GM19463 (cell line): ENCODE results near the gene MKI67.
"Not testable (repeated sequence)": the region's sequence is repeated elsewhere in the genome, so short reads cannot be mapped to it uniquely, and the experiment has no call there.

ENCODE experiments used
- ATAC-seq: cut with Tn5 transposase; IDR thresholded peaks from one replicate; pipeline ENCODE4 v1.9.1; 2021; ENCODE audit warnings: mild to moderate bottlenecking, moderate library complexity; ENCODE audit not compliant: unreplicated experiment

The MKI67 gene

GRCh38 chr10:128125944-128126764, at the start of gene MKI67:
TSS of gene MKI67 (minus strand) at chr10:128126423. CDS start at chr10:128125667, 756 bp downstream.
- ATAC-seq: peak; percentile 82

GRCh38 chr10:128174581-128175559, 48.6 kb upstream of the MKI67 start:
- no peak for ATAC-seq

DNA sequence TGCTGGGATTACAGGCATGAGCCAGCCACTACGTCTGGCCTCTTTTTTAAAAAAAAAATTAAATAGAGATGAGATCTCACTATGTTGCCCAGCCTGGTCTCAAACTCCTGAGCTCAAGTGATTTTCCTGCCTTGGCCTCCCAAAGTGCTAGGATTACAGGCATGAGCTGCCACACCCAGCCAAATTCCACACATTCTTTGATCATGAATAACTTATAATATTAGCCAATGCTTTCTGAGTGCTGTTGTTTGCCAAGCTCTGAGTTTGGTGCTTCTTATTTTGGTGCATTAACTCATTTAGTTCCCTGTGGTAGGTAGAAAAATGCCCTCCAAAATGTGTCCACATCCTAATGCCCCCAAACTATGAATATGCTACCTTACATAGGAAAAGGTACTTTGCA, 47.2 kb upstream of the MKI67 start:
- no peak for ATAC-seq

DNA sequence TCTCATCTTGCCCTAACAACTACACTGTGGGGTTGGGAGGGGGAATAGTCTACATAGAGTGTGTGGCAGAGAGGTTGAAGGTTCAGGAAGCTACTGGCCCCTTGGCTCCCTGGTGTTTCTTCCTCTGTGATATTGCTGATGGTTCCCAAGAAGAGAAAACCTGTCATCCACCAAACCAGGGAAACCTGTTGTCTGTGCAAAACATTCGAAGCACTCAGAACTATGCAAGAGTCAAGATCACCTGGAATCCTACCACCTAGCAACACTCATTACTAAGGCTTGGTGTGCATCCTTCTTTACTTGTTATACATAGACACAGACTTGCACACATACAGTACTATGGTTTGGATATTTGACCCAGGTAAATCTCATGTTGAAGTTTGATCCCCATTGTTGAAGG, 46.5 kb upstream of the MKI67 start:
- no peak for ATAC-seq

GRCh38 chr10:128169811-128170379, 43.7 kb upstream of the MKI67 start:
- no peak for ATAC-seq

DNA sequence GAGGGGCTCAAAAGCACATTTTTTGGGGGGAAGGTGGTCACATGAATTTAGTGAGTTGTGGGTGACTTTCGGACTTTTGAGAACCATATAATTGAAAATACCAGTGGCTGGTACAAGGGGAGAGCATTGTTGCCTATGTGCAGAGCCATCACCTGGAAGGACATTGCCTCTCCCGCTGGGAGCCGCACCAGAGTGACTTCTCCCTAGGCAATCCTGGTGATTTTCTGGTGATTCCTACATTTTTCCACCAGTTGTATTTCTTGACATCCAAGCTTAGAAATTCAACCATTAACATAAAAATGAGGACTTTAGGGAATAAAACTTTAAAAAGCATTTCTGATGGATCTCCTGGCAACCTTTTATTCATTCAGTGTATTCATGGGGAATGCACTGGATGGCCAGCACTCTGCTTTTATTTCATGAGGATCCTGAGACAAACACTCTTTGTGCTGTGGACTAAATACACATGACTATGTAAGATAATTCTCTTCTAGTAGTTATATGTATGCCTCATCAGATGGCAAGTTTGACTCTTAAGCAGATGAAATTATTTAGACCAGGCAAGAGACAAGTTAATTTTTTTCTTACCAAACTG, 41.8 kb upstream of the MKI67 start:
- ATAC-seq: no peak

DNA sequence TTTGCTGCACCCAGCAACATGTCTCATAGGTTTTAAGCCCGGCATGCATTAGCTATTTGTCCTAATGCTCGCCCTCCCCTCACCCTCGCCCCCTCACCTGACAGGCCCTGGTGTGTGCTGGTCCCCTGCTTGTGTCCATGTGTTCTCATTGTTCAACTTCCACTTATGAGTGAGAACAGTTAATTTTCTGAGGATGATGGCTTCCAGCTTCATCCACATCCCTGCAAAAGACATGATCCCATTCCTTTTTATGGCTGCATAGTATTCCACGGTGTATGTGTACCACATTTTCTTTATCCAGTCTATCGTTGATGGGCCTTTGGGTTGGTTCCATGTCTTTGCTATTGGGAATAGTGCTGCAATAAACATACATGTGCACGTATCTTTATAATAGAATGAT, 40.9 kb upstream of the MKI67 start:
- ATAC-seq: not testable (repeated sequence)

DNA sequence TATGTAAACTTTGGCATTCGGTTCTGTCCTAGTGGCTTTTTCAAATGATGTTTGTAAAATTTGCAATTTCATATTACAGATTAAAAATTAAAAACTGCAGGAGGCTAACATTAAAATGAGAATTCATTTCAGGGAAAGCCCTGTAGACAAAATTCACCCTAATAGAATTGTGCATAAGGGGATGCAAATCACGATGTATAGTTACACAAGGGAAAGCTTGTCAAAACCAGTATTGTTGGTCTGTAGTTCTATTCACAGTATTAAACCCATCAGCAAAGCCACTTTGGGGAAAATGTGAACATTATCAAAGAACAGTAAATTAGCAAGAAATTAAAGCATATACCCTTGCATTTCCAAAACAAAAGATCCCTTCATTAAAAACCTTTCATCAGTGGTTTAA, 39.9 kb upstream of the MKI67 start:
- ATAC-seq: no peak

DNA sequence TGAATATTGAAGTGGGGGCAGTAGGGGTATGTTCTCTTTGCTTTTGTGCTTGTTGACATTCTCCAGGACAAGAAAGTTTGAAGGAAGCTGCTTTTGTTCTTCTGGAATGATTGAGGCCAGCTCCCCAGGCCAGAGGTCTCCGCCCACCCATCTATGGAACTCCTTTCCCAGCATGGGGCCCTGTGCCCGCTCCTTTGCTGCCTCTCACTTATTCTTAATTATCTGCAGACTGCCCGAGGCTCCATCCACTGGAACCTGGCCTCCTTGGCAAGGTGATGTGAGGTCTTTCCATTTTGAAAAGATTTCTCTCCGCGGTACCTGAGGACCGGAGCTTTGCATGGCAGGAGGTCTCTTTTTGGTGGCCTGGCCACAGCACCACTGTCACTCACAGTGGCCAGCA, 39.3 kb upstream of the MKI67 start:
- ATAC-seq: no peak

DNA sequence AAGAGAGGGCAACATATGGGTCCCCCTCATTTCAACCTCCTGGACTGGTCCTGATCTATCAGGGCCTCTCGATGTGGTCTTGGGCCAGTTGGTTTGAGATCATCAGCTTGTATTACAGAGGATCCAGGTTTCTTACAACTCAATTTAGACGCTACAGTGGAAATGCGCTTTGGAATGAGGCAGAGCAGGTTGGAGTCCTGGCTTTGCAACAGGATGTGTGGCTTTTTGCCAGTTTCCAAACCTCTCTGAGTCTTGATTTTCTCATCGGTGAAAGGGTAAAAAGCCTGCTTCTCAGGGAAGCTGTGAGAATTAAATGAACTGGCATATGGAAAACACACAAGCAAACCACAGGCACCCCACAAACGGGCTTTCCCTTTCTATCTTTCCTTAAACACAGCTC, 37.5 kb upstream of the MKI67 start:
- ATAC-seq: no peak

DNA sequence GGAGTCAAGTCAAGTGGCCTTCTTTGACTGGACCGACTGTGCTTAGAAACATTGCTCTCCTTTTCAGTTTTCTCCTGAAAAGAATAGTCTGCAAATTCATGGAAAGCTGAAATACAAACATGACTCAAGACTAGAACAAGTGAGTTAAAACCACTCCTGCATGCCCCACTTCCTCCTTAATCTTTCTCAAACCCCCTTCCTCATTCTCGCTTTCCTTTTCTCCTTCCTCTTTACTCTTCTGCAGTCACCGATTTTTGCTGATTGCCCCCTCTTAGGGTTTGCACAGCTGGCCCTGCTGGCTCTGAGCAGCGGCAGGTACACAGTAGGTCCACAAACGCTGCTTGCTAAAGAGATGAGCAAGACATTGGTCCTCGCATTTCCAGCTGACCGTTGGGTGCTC, 34.8 kb upstream of the MKI67 start:
- no peak for ATAC-seq

DNA sequence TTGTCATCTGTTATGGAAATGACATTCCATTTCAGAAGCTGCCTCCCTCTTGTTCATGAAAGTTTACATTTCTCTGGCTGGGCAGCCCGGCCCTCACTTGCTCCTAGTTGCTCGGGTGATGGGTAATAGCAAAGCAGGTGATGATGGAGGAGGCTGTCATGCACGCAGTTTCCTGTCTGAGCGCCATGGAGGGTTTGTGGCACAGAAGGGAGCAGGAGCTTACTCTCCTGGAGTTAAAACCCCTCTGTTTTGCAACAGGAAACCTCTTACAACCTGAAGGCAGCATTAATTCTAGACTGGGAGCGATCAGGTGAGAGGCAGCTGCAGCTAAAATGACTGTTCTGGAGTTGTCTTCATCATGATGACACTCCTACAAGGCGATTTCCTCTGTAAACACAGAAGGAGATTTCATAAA, 34.1 kb upstream of the MKI67 start:
- no peak for ATAC-seq

DNA sequence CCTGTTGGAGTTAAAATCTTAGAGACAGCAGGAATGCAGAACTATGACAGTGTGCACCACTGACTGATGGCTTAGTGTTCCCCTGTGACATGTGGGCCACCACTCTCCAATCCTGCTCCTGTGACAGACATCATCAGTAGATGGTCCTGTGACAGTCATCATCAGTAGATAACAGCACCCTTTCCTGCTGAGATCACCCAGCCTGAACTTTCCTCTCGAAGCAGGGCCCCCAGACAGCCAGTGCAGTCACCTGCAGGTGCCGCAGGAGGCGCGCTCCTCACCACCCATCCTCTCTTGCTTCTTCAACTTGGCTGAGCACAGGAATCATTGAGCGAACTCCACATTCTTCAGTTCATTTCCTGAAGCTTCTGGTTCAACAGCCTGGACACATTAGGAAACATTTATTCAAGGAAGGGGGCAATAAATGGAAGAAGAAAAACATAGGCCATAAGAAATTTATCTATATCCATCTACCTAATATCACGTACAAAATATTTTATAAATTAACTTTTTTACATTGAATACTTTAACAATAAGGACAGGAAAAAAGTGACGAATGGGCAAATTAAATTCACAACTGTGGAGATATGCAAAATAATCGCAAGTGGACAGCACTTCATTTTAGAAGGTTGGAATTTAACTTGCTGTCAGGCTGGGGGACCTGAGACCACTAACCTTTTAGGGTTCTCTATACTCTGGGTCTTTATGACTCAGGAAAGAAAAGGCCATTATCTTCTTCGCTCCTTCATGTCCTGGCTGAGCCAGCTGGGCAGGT, 32.0 kb upstream of the MKI67 start:
- ATAC-seq: no peak

DNA sequence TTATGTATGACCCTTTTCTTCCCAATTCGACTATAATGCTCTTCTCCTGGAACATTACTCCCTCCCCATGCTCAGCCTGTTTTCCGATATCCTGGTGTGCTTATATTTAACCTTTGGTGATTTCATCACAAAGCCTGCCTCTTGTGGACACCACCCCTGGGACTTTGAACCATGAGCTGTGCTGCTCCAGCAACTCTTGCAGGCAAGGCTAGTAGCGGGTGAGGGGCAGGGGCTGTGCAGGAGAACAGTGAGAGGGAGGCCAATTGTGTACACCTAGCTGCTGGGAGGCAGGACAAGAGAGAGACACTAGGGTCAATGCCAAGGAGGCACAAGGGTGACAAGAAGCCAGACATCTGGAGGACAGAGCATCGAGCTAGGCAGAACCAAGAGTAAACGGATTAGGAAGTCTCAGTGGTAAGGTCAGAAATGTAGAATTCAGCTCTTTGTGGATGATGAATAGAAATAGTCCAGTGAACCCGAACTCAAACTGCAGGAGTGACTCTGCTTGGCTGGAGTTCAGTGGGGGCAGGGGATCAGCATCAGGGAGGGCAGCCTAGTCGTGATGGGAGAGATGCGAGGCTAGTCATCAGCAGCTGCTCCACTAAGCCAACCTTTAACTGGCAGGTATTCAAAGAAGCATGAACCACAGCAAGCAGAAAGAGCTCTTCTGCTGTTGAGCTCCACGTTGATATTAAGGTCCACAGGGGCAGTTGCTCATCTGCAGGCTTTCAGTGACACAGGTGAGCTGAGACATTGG, 31.0 kb upstream of the MKI67 start:
- ATAC-seq: no peak

DNA sequence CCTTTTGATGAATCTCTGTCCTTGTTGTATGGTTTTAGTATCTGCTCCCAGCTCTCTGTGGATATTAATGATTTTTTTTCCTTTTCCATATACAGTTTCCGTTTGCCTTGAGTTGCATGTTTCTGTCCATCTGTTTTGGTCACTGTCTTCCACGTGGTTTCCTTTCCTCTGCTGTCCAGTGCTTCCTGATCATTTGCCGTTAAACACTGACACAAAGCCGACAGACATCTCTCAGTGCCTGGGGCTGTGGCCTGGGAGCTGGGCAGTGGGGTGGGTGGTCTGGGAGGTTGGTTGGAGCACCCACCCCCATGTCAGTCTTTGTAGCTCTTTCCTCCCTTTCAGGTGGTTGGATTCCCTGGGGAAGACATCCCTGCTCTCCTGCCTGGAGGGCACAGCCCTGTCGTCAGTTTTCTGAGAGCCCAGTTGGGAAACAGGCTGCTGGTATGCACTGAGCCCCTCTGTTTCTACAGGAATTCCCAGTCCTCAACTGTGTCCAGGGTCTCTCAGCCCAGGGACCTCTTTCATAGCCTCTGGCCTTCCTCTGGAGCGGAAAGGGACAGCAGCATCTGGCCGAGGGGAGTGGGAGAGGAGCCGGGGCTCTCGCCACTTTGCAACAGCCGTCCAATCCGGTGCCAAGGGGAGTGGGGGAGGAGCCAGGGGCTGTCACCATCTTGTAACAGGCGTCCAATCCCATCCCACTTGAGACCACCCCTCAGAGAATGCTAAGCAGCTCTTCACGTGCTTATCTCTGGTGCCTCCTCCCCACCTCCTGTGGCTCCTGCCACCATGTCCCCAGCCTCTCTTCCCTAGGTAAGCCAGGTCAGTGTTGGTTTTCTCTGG, 26.7 kb upstream of the MKI67 start:
- ATAC-seq: no peak

GRCh38 chr10:128151031-128151430, 24.8 kb upstream of the MKI67 start:
- ATAC-seq: no peak

DNA sequence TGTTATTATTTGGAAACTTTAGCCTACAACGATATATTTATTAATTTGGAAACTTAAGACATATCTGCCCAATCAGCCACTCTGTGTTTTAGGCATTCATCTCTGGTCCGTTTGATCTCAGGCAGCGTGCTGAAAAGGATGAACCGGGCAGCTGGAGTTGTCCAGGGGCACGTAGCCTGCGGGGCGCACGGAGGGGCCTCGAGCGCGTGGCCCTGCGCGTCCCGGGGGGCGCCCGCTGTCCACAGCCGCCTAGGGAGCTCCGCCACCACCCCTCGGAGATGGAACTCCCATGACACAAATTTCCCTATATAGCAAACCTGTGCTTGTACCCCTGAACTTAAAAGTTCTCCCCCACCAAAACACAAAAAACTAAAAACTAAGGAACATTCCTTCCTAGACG, 24.3 kb upstream of the MKI67 start:
- no peak for ATAC-seq

- peak; percentile 89 for ATAC-seq
Measured at GRCh38 chr10:128150045-128150493, 23.8 kb upstream of the MKI67 start.
